Keratinocyte (primary cell): Measurements from ENCODE around the gene STON1. TPM values are rescaled to one million over a fixed set of nuclear protein-coding genes. Genes with fewer than 3 reads are reported as not detected.

Experiments
- DNase-seq: peaks from one replicate; pipeline ENCODE4 v3.0.0-alpha.2; 2011; ENCODE audit warnings: low read depth, missing footprints, low spot score
- FAIRE-seq: peaks from 2 replicates; lab custom pipeline; 2011; peaks lifted over from hg19 to GRCh38; lab: Jason Lieb, UNC
- H2AFZ ChIP-seq: 2 replicates; pipeline ENCODE4 v1.6.0; 2012; ENCODE audit warnings: low read length, control low read depth, inconsistent platforms; ENCODE audit not compliant: control insufficient read depth
- H3K27ac ChIP-seq: 2 replicates; pipeline ENCODE4 v1.5.1; 2011; ENCODE audit warnings: low read length; ENCODE audit not compliant: control insufficient read depth, insufficient read depth
- H3K27me3 ChIP-seq: 3 replicates; pipeline ENCODE4 v1.6.0; 2011; ENCODE audit warnings: low read length; ENCODE audit not compliant: control insufficient read depth, insufficient read depth; ENCODE audit errors: extremely low read depth
- H3K36me3 ChIP-seq, 2 experiments: 2 replicates in 1 of 2; 3 replicates in 1 of 2; pipeline ENCODE4 v1.5.1; 2011; ENCODE audit warnings: low read length in 2 of 2, mild to moderate bottlenecking in 1 of 2; ENCODE audit not compliant: control insufficient read depth in 2 of 2, insufficient read depth in 2 of 2; ENCODE audit errors: extremely low read depth in 1 of 2
- H3K4me1 ChIP-seq: 3 replicates; pipeline ENCODE4 v1.5.1; 2011; ENCODE audit warnings: low read length; ENCODE audit not compliant: control insufficient read depth, insufficient read depth; ENCODE audit errors: extremely low read depth
- H3K4me2 ChIP-seq: 3 replicates; pipeline ENCODE4 v1.6.0; 2011; ENCODE audit warnings: low read depth, low read length; ENCODE audit not compliant: control insufficient read depth, insufficient read depth; ENCODE audit errors: extremely low read depth
- H3K4me3 ChIP-seq, 3 experiments: fragments of 200-600 bp in 1 of 3; sonication (generic) in 1 of 3; 2 replicates in 2 of 3; 3 replicates in 1 of 3; pipeline ENCODE4 v1.5.1; 2011 to 2016; ENCODE audit warnings: low read length in 3 of 3, mild to moderate bottlenecking in 3 of 3, control low read depth in 2 of 3, inconsistent platforms in 1 of 3, low read depth in 1 of 3, mixed read lengths in 1 of 3, mixed run types in 1 of 3, moderate library complexity in 1 of 3; ENCODE audit not compliant: control insufficient read depth in 2 of 3, insufficient read depth in 2 of 3; ENCODE audit errors: extremely low read depth in 1 of 3
- H3K79me2 ChIP-seq: 2 replicates; pipeline ENCODE4 v1.6.0; 2012; ENCODE audit warnings: low read length; ENCODE audit not compliant: control insufficient read depth, insufficient read depth
- H3K9ac ChIP-seq: 3 replicates; pipeline ENCODE4 v1.6.0; 2011; ENCODE audit warnings: low read length; ENCODE audit not compliant: control insufficient read depth, insufficient read depth; ENCODE audit errors: extremely low read depth
- H3K9me1 ChIP-seq: 3 replicates; pipeline ENCODE4 v1.6.0; 2011; ENCODE audit warnings: low read length; ENCODE audit not compliant: control insufficient read depth, insufficient read depth; ENCODE audit errors: extremely low read depth
- H3K9me3 ChIP-seq: 2 replicates; pipeline ENCODE4 v1.5.1; 2012; ENCODE audit warnings: low read depth, low read length; ENCODE audit not compliant: control insufficient read depth
- H4K20me1 ChIP-seq: 3 replicates; pipeline ENCODE4 v1.6.0; 2011; ENCODE audit warnings: low read length; ENCODE audit not compliant: control insufficient read depth, insufficient read depth; ENCODE audit errors: extremely low read depth
- CTCF ChIP-seq, 3 experiments: IDR thresholded peaks in 1 of 3; conservative IDR thresholded peaks in 1 of 3; optimal IDR thresholded peaks in 1 of 3; 2 replicates in 2 of 3; 3 replicates in 1 of 3; pipeline versions ENCODE3 to v1.5.1; 2011; ENCODE audit warnings: low read length in 3 of 3, mild to moderate bottlenecking in 3 of 3, moderate library complexity in 2 of 3, control low read depth in 1 of 3, inconsistent platforms in 1 of 3; ENCODE audit not compliant: insufficient read depth in 2 of 3; ENCODE audit errors: extremely low read depth in 1 of 3
- EZH2 ChIP-seq: IDR thresholded peaks from one replicate; pipeline ENCODE4 v1.6.1; 2012; ENCODE audit warnings: inconsistent platforms, mild to moderate bottlenecking, low read length, moderate library complexity
- dilution Hi-C: fragments of 300-500 bp; cut with MboI; formaldehyde crosslinking; loops from one replicate; pipeline ENCODE4 v1.7.0; 2020; ENCODE audit warnings: low sequenced_read_pairs; ENCODE audit not compliant: extremely low pct_ligation_motif_present
- polyA plus RNA-seq, 5 experiments: library from polyadenylated mRNA; depleted of rRNA in 3 of 5; stranded (reverse) in 3 of 5; stranded (forward) in 1 of 5; unstranded in 1 of 5; fragments of >200 nt; gene quantifications; 1 replicate in 1 of 5; 2 replicates in 3 of 5; 3 replicates in 1 of 5; pipeline versions ENCODE4 v1.2.1 to v1.2.3, GENCODE V29; 2011 to 2012; ENCODE audit warnings: missing spikeins in 2 of 5, low read depth in 1 of 5, low replicate concordance in 1 of 5

The STON1 gene
- polyA plus RNA-seq, 1 donor (not counting 4 experiments of a cell fraction or from before 2014, with no cell fraction given), result 1.2 TPM

- dilution Hi-C loops, result no loop called here
- H2AFZ ChIP-seq, result no peak overlapping the region
Observed at GRCh38 chr2:48587961-48588360, 58.0 kb downstream of the STON1 start.

GRCh38 chr2:48588745-48589144 is 58.8 kb downstream of the STON1 start:
- Histone ChIP-seq H3K4me1 (no peaks in the 10 kb centered on the region), H4K20me1 (no peaks in the 10 kb centered on the region), H3K27me3 (no peaks in the 10 kb centered on the region), H3K9me3 (no peaks in the 10 kb centered on the region), H3K9ac (no peak overlapping the region), H3K4me2 (no peak overlapping the region), H3K4me3 (no peak overlapping the region), H2AFZ (no peak overlapping the region), H3K36me3 (no peaks in the 10 kb centered on the region), H3K27ac (no peak overlapping the region), H3K79me2 (no peaks in the 10 kb centered on the region), H3K9me1 (no peaks in the 10 kb centered on the region)
- DNase-seq, result no peak
- TF ChIP-seq CTCF (optimal IDR thresholded peaks at IDR 0.05 in 1 of 3, IDR thresholded peaks at IDR 0.05 in 1 of 3, conservative IDR thresholded peaks at IDR 0.05 in 1 of 3; ENCODE audit: extremely low read depth in 1 of 3, insufficient read depth in 2 of 3, low read length in 3 of 3) (no peak), EZH2 (no peak)
- FAIRE-seq, result no peak
- dilution Hi-C loops, result no loop called here

More at GRCh38 chr2:48587961-48588360, 58.0 kb downstream of the STON1 start:
- H3K27me3 ChIP-seq, result no peaks in the 10 kb centered on the region
- no peaks in the 10 kb centered on the region for H4K20me1 ChIP-seq
- no peak overlapping the region for H3K4me3 ChIP-seq
- no peak overlapping the region for H3K9ac ChIP-seq
- no peak for TF ChIP-seq EZH2
- TF ChIP-seq CTCF (optimal IDR thresholded peaks at IDR 0.05 in 1 of 3, IDR thresholded peaks at IDR 0.05 in 1 of 3, conservative IDR thresholded peaks at IDR 0.05 in 1 of 3; ENCODE audit: extremely low read depth in 1 of 3, insufficient read depth in 2 of 3, low read length in 3 of 3), result no peak
- H3K36me3 ChIP-seq, result no peaks in the 10 kb centered on the region
- no peaks in the 10 kb centered on the region for H3K79me2 ChIP-seq
- H3K9me3 ChIP-seq, result no peaks in the 10 kb centered on the region
- FAIRE-seq, result no peak
- DNase-seq, result no peak
- H3K4me1 ChIP-seq, result no peaks in the 10 kb centered on the region
- no peak overlapping the region for H3K4me2 ChIP-seq
- no peak overlapping the region for H3K27ac ChIP-seq
- H3K9me1 ChIP-seq, result no peaks in the 10 kb centered on the region
